Activated gamma-delta T cell treated with anti-CD3 and anti-CD28 coated beads, Interleukin-2, amount 50 U/mL, for 16 hours (primary cell): ENCODE data around the gene SLC28A1.
"Not testable (repeated sequence)": the region's sequence is repeated elsewhere in the genome, so short reads cannot be mapped to it uniquely, and the experiment has no call there.

ENCODE experiments used
- DNase-seq: peaks from one replicate; pipeline ENCODE4 v3.0.0-alpha.2; 2020; ENCODE audit warnings: low read depth

The SLC28A1 gene, protein sequence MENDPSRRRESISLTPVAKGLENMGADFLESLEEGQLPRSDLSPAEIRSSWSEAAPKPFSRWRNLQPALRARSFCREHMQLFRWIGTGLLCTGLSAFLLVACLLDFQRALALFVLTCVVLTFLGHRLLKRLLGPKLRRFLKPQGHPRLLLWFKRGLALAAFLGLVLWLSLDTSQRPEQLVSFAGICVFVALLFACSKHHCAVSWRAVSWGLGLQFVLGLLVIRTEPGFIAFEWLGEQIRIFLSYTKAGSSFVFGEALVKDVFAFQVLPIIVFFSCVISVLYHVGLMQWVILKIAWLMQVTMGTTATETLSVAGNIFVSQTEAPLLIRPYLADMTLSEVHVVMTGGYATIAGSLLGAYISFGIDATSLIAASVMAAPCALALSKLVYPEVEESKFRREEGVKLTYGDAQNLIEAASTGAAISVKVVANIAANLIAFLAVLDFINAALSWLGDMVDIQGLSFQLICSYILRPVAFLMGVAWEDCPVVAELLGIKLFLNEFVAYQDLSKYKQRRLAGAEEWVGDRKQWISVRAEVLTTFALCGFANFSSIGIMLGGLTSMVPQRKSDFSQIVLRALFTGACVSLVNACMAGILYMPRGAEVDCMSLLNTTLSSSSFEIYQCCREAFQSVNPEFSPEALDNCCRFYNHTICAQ

DNA sequence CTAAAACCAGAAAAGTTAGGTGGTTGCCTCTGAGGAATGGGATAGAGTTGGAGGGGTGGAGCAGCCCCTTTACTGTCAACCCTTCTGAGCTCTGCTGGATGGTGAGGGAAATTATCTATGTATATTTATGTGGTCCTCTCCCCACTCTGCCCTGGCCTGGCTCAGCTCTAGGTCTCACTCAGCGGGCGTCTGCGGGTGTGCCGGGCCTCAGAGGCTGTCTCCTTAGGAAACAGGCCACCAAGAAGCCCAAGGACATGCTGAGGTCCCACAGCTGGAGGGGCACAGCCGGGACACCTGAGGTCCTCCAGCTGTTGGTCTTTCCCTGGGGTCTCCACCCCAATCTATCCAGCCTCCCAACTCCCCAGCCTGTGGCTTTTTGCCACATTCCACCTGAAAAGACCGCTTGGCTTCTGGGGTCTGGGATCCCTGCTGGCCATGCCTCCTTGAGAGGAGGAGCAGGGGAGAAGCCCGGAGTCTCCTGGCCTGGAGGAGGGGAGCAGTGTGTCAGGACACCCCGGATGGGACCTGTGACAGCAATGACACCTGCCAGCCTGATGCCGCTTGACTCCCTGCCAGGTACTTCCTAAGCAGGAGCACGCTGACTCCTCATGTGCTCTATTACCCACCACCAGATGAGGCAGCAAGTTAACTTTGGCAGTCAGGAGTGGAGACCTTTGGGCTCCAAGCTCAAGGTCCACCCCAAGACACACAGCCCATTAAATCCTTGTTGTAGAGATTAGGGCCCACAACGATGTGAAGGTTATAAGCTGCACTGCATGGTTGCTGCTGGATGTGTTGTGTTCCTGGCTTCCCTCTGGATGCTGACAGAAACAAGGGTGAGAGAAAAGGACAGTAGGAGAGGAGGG, at the start of gene SLC28A1:
SLC28A1 (plus strand) TSS at position 747 of the 866 bp plus-strand sequence. CDS start 3,099 bp downstream, outside the sequence.
- DNase-seq, result no peak

DNA sequence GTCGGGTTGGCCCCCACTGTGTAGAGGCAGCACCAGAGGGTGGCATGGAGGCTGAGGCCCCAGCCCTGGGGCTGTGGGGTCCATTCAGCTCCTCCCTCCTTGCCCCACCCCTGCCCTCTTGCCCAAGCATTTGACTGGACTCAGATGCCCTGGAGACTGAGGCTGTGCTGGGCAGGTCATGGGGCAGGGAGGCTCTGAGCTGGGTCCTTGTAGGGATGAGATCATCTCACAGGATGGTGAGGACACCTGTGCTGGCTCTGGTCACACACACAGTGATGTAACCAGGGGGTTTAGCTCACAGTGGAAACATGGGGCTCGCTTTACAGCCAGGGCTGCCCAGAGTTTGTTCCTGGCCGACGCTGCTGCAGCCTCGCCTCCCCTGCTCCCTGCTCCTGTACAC, 49.5 kb upstream of the SLC28A1 start:
- no peak for DNase-seq

DNA sequence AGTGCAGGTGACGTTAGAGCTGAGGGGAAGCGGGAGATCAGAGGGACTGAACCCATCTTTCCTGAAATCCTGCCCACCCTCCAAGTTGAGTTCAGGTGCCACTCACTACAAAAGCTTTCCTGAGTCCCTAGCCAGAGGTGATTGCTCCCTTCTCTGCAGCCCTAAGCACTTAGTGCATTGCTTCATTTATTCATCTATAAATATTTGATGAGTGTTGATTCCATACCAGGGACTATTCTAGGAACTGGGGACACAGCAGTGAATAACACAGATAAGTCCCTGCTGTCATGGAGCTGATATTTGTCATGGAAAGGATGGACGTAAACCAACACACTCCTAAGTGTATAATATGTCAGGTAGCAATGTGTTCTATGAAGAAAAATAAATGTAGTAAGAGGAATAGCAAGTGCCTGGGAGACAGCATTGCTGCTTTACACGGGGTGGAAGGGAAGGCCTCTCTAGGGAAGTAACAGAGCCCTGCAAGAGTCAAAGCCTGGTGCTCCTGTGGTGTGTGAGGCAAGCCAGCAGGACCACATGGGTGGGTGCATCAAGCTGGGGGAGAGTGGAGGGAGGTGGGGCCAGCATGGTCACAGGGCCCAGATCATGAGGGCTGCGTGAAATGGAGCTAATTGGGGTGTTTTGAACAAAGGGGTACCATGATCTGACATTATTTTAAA, 48.7 kb upstream of the SLC28A1 start:
- no peak for DNase-seq

DNA sequence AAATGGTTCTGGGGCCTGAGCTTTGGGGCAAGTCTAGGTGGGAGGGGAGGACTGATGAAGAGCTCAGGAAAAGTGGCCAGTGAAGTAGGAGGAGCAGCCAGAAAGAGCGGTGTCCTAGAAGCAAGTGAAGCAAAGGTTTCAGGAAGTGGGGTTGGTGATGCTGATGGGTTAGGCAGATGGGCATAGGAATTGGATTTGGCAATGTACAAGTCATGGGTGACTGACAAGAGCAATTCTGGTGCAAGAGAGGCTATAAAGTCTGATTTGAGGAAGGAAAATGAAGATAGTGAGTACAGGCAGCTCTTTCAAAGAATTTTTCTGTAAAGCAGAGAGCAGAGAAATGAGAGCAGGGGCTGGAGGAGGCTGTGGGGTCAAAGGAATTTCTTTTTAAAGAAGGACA, 47.6 kb upstream of the SLC28A1 start:
- no peak for DNase-seq

DNA sequence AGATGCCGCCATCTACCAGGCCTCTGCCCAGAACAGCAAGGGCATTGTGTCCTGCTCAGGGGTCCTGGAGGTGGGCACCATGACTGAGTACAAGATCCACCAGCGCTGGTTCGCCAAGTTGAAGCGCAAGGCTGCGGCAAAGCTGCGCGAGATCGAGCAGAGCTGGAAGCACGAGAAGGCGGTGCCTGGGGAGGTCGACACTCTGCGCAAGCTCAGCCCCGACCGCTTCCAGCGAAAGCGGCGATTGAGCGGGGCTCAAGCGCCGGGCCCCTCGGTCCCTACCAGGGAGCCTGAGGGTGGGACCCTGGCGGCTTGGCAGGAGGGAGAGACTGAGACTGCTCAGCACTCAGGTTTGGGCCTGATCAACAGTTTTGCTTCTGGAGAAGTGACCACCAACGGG, 44.7 kb upstream of the SLC28A1 start:
- no peak for DNase-seq

DNA sequence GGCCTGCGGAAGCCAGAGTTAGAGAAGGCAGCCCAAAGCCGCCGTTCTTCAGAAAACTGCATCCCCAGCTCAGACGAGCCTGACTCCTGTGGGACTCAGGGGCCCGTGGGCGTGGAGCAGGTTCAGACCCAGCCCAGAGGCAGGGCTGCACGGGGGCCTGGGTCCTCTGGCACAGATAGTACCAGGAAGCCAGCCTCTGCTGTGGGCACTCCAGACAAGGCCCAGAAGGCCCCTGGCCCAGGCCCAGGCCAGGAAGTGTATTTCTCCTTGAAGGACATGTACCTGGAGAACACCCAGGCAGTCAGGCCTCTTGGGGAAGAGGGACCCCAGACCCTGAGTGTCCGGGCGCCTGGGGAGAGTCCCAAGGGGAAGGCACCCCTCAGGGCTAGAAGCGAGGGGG, 44.2 kb upstream of the SLC28A1 start:
- no peak for DNase-seq

DNA sequence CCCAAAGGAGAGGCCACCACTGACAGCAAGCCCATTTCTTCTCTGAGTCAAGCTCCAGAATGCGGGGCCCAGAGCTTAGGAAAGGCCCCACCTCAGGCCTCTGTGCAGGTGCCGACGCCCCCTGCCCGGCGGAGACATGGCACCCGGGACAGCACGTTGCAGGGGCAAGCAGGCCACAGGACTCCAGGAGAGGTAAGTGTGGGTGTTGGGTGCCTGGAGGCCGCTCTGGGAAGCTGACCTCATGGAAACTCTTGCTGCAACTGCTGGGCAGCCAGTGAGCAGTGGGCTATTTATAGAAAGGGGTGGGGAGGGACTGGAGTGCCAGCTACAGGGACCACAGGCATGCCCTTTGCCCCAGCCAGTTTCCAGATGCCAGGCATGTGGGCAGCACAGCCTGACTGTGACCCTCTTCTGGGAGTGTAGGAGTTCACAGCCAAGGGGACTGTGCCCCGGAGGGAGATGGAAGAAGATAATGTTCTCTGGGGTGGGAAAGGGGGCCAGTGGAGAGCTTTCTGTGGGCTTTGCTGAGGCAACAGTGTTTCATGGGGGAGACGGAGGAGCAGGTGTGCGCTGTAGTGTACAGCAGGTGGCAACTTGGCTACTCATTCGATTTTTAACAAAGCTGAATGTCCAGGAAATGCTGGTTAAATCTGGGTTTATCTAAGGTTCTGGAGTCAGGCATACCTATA, 43.6 kb upstream of the SLC28A1 start:
- no peak for DNase-seq

DNA sequence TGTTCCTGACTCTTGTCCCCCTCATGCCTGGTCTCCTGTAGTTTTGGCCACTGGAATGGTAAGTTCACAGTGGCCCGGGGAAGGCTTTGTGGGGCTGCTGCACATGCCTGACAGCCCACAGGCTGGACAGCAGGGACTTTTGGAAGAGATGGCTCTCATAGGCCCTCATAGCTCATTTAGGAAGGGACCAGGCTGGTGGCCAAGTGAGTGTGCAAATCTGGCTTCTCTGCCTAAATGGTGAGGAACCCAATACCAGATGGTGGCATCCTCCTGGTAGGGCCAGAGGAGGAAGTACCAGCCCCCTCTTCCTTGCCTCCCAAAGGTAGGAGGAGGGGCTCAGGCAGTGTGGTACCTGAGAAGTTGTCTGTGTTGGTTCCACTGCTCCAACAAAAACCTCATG, 41.7 kb upstream of the SLC28A1 start:
- DNase-seq, result no peak

DNA sequence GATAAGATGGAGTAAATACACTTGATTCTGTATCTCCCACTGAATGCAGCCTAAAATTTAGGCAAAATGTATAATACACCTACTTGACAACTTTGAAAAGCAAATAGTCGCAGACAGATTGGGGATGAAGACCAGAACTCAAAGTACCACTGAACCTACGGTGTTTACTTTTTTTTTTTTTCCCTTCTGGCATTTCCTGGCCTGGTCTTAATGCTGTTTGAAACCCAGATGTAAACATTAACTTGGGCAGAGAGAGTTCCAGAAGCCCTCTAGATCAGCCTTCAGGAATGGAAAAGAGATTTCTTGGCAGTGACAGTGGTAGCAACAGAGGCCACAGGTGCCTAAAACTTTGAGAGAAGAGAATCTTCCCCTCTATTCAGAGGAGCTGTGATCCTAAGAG, 39.5 kb upstream of the SLC28A1 start:
- DNase-seq, result no peak

DNA sequence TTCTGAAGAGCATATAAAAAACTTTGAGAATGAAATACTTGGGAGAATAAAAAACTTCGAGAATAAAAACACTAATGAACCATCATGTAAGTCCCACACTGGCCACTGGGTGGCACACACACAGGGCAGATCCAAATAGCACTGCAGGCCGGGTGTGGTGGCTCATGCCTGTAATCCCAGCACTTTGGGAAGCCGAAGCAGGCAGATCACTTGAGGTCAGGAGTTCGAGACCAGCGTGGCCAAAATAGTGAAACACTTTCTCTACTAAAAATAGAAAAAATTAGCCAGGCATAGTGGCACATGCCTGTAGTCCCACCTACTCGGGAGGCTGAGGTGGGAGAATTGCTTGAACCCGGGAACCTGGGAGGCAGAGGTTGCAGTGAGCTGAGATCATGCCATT, 38.8 kb upstream of the SLC28A1 start:
- not testable (repeated sequence) for DNase-seq

DNA sequence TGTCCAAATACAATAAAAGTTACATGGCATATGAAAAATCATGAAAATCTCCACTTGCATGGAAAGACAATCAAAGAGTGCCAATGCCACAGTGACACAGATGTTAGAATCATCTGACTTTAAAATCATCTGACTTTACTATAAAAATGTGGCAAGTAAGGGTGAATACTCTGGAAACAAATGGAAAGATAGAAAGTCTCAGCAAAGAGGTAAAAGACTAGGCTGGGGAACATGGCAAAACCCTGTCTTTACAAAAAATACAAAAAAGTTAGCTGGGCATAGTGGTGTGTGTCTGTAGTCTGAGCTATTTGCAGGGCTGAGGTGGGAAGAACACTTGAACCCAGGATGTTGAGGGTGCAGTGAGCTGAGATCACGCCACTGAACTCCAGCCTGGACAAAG, 38.2 kb upstream of the SLC28A1 start:
- DNase-seq, result no peak

DNA sequence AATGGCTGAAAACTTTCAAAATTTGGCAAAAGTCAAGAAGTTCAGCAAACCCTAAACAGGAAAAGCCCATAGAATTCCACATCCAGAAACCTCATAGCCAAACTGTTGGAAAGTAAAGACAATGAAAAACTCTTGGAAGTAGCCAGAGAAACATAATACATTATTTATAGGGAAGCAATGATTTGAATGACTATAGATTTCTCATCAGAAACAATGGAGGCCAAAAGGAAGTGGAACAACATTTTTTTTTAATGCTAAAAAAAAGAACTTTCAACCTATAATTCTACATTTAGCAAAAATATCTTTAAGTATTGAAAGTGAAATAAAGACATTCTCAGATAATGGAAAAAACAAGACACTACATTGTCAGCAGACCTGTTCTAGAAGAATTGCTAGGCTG, 37.1 kb upstream of the SLC28A1 start:
- DNase-seq, result no peak

DNA sequence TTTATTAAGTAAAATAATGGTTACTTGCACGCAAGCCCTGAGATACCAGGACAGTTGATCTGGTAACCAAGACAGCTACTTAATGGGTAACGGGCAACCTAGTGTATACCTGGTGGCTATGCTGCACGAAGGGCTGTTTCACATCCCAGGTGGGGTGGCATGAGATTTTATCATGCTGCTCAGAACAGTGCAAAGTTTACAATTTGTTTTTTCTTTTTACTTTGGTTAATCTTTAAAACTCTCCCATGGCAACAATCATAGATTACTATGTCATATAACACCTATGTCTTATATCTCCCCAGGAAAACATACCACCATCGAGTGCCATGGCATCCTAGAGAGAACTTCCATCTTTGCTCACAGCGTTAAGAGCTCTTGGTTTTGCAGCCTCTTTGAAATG, 32.2 kb upstream of the SLC28A1 start:
- DNase-seq, result no peak

DNA sequence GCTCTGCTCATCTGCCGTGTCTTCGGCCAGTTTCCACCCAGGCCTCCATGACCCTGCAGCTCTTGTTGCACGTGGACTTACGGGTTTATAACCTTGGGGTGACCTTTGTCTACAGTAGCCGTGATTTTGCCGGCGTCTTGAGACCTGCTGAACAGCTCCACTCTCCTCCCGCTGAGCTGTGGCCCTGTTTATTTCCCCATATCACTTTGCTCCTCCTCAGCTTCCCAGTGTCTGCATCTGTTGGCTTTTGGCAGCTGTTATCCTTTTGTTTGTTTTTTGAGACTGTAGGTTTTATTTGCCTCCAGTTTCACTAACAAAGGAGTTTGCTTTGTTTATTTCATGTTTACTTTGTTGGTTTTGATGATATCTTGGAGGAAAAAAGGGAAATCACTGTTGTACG, 29.3 kb upstream of the SLC28A1 start:
- DNase-seq, result no peak

DNA sequence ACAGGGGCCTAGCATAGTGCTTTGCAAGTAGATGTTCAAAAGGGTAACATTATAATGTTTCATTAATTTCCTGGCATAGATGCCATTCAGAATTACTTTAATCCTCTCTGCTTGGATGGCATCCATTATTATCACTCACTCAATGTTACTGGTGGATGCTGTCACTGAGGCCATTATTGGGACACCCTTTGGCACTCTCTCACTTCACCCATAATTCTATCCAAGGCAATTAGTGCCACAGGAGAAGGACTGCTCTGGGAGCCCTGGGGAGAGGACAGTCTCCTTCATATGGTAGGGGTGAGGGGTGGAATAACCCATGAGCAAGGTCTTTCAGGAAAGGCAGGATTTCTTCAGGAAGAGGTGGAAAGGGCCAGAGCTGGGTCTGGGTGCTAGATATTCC, 28.7 kb upstream of the SLC28A1 start:
- DNase-seq, result no peak

DNA sequence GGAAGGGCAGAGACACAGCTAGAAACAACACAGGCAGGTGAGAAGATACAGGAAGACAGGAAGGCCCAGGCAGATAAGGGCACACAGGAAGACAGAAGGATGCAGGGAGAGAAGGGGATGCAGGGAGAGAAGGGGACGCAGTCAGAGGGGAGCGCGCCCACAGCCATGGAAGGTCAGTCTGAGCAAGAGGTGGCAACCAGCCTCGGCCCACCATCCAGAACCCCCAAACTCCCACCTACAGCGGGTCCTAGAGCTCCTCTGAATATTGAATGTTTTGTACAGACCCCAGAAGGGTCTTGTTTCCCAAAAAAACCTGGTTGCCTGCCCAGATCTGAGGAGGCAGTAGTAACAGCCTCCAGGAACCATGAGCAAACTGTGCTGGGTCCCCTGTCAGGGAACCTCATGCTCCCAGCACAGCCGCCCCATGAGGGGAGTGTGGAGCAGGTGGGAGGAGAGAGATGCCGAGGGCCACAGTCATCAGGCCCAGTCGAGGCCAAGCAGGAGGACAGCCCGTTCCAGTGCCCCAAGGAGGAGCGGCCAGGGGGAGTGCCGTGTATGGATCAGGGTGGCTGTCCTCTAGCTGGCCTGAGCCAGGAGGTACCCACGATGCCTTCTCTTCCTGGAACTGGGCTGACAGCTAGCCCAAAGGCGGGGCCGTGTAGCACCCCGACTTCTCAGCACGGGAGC, 27.6 kb upstream of the SLC28A1 start:
- no peak for DNase-seq

DNA sequence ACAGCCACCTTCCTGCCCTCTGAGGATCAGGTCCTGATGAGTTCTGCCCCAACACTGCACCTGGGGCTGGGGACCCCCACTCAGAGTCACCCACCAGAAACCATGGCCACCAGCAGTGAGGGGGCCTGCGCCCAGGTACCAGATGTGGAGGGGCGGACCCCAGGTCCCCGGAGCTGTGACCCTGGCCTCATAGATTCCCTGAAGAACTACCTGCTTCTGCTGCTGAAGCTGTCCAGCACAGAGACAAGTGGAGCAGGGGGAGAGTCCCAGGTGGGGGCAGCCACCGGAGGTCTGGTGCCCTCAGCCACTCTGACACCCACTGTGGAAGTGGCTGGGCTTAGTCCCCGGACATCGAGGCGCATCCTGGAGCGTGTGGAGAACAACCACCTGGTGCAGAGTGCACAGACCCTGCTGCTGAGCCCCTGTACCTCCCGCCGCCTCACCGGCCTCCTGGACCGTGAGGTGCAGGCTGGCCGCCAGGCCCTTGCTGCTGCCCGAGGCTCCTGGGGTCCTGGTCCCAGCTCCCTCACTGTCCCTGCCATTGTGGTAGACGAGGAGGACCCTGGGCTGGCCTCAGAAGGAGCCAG, 27.0 kb upstream of the SLC28A1 start:
- DNase-seq, result no peak

DNA sequence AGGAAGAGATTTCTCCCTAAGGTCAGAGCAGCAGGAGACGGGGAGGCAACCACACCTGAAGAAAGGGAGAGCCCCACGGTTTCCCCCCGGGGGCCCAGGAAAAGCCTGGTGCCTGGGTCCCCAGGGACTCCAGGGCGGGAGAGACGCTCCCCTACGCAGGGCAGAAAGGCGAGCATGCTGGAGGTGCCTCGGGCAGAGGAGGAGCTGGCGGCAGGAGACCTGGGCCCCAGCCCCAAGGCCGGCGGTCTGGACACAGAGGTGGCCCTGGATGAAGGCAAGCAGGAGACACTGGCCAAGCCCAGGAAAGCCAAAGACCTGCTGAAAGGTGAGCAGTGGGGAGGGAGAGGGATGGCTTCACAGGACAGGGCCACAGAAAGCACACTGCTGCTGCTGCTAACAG, 26.2 kb upstream of the SLC28A1 start:
- no peak for DNase-seq

DNA sequence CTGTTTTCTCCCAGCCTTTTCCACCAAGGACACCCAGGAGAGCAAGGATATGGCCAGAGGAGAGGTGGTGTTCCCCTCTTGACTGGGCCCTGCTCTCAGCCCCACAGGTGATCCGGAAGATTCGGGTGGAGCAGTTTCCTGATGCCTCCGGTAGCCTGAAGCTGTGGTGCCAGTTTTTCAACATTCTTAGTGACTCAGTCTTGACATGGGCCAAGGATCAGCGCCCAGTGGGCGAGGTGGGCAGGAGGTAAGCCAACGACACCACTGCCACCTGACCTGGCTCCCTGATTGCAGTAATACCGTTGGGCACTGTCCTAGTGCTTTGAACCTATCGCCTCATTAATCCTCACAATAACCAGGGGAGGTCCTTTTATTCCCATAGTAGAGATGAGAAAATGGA, 25.3 kb upstream of the SLC28A1 start:
- DNase-seq, result no peak

DNA sequence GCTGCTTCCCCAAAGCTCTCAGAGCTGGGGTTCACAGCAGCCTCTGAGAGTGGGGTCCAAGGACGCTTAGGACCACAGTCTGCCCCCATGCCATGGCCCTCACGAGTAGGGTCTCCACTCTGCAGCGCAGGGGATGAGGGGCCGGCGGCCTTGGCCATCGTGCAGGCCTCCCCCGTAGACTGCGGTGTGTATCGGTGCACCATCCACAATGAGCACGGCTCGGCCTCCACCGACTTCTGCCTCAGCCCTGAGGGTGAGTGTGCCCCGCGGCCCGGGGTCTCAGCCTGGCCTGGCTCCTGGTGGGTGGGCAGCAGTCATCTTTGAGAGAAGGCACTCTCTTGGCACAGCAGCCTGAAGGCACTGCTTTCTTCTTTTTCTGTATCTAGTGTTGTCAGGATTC, 24.8 kb upstream of the SLC28A1 start:
- DNase-seq, result no peak

DNA sequence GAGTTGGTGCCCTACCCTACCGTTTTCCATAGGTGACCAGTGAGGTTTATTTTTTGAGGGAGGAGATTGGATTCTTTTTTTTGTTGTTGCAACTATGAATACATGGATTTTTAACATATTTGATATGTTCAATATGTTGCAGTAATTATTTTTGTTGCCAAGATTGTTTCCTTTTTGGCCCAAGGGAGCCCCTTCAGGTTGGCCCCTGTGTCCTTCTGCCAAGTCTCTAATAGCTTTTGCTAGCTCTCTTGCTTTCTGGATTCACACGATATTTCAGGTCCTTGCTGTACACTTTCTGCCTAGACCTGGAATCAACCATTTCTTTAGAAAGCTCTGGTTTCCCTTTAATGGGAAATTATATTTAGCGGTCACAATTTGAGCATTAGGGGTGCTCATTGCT, 22.7 kb upstream of the SLC28A1 start:
- no peak for DNase-seq
